GM12872 (cell line): ENCODE measurements around the gene FGFR4.

ENCODE experiments used
- TF ChIP-seq, protein P1 (sequence below): IDR thresholded peaks from 3 replicates; pipeline ENCODE4 v1.5.1; 2011; ENCODE audit warnings: low read depth, mild to moderate bottlenecking, low read length, moderate library complexity; ENCODE audit not compliant: insufficient read depth

Gene FGFR4

DNA sequence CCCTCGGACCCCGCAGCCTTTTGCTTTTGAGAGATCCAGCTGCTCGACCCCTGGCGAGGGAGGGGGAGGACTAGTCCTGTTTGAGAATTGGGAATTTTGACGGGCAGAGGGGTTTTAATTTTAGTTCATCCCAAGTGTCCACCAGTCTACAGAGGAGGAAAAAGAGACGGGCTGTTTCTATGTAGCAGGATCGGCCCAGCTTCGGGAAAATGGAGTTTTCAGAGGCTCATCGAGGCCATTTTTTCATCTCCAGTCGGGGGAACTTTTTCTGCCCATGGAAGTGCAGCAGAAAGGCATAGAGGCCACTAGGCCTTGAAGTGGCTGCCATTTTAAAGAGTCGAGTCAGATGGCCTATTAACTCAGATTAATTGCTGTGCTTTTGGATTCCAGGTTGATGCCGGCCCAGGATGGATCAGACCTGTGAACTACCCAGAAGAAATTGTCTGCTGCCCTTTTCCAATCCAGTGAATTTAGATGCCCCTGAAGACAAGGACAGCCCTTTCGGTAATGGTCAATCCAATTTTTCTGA, 48.0 kb downstream of the FGFR4 start:
- TF ChIP-seq, protein P1, sequence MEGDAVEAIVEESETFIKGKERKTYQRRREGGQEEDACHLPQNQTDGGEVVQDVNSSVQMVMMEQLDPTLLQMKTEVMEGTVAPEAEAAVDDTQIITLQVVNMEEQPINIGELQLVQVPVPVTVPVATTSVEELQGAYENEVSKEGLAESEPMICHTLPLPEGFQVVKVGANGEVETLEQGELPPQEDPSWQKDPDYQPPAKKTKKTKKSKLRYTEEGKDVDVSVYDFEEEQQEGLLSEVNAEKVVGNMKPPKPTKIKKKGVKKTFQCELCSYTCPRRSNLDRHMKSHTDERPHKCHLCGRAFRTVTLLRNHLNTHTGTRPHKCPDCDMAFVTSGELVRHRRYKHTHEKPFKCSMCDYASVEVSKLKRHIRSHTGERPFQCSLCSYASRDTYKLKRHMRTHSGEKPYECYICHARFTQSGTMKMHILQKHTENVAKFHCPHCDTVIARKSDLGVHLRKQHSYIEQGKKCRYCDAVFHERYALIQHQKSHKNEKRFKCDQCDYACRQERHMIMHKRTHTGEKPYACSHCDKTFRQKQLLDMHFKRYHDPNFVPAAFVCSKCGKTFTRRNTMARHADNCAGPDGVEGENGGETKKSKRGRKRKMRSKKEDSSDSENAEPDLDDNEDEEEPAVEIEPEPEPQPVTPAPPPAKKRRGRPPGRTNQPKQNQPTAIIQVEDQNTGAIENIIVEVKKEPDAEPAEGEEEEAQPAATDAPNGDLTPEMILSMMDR, result no peak

DNA sequence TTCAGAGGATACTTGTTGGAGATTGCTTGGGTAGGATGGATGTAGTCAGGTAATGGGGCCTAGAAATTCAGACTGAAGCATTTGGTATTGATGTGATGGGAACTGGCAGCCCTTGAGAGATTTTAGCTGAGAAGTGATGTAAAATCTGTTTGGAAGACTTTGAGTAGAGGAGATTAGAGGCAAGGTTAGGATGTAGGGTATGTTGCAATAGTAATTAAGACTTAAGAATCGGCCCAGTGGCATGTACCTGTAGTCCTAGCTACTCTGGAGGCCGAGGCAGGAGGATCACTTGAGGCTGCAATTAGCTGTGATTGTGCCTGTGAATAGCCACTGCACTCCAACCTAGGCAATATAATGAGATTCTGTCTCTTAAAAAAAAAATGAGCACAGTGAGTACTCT, 53.6 kb downstream of the FGFR4 start:
- TF ChIP-seq, protein P1, result no peak

DNA sequence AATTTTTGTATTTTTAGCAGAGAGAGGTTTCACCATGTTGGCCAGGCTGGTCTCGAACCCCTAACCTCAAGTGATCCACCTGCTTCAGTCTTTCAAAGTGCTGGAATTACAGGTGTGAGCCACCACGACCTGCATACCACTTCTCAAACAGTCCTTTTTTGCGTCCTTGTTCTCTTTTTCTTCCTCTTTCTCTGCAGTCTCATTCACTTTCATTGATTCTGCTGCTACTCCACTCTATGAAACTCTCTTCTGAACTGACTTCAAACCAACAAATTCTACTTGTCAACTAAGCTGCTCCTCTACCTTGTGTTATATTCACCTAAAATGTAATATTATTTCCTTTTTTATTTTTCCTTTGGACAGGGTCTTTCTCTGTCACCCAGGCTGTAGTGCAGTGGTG, 54.8 kb downstream of the FGFR4 start:
- TF ChIP-seq, protein P1, result no peak

DNA sequence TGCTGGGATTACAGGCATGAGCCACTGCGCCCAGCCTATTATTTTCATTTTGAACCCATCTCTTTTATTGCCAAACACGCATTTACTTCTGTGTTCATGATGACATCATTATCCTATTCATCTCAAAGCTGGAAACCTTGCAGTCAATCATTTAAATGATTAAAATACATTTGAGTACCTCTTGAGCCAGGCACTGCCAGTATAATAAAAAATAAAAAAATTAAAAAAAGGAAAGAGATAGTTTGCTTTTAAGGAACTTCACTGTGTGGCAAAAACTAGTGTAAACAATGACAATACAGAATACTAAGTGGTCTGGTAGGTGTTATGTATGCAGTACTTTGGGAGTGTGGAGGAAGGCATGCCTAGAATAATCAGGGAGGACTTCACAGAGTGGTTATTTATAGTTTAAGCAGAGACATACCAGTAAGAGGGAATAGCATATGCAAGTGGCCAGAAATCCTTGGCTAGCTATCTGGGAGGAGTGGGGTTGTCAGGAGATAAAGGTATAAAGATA, 55.4 kb downstream of the FGFR4 start:
- TF ChIP-seq, protein P1, result no peak

DNA sequence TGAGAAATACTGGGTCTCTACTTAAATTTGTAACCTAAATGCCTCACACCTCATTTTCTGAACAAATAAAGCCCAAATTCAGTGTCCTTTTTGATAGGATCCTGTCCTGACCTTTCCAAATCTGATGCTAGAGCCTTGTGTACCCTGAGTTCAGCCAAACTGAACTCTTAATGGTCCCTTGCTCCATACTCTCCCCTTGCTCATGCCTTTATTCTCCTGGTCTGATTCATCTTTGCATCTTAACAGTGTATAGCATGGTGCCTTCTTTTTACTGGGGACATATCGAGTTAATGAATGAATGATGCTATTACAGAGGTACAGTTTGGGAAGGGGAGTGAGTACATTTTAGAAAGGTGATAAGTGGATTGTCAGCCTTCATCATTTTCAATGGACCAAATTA, 56.1 kb downstream of the FGFR4 start:
- TF ChIP-seq, protein P1, result no peak

DNA sequence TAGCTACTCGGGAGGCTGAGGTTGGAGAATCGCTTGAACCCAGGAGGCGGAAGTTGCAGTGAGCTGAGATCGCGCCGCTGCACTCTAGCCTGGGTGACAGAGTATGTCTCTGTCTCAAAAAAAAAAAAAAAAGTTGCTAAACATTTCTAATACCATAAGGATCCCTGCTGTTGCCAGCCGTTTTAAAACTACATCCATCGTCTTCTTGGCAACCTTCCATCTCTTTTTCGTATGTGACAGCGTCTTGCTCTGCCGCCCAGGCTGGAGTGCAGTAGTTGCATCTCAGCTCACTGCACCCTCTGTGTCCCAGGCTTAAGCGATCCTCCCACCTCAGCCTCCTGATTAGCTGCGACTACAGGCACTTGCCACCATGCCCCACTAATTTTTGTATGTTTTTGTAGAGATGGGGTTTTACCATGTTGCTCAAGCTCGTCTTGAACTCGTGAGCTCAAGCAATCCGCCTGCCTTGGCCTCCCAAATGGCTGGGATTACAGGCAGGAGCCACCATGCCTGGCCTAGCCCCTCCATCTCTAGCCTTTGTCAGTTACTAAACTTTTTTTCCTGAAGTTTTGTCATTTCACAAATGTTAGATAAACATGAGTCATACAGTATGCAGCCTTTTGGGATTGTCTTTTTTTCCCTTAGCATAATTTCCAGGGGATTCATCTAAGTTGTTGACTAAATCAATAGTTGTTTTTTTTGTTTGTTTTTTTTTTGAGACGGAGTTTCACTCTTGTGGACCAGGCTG, 60.4 kb downstream of the FGFR4 start:
- TF ChIP-seq, protein P1, result no peak
